Upper lobe of right lung (tissue), 1 donor: Measurements from ENCODE around the gene CXorf38. TPM values are rescaled to one million over a fixed set of nuclear protein-coding genes. Genes with fewer than 3 reads are reported as not detected.

ENCODE experiments used
- ATAC-seq: fragments of 200-7000 bp; cut with Tn5 transposase; one replicate; pipeline ENCODE4 v1.9.1; 2020; ENCODE audit warnings: mild to moderate bottlenecking, moderate library complexity
- DNase-seq: peaks from one replicate; pipeline ENCODE4 v3.0.0-alpha.2; 2020
- H3K27ac ChIP-seq: fragments of 200-600 bp; one replicate; pipeline ENCODE4 v1.8.0; 2022
- H3K27me3 ChIP-seq: fragments of 200-600 bp; one replicate; pipeline ENCODE4 v1.8.0; 2022; ENCODE audit warnings: mild to moderate bottlenecking
- H3K36me3 ChIP-seq: fragments of 200-600 bp; one replicate; pipeline ENCODE4 v1.8.0; 2022
- H3K4me1 ChIP-seq: fragments of 200-600 bp; one replicate; pipeline ENCODE4 v1.8.0; 2022
- H3K4me3 ChIP-seq: fragments of 200-600 bp; one replicate; pipeline ENCODE4 v1.8.0; 2022; ENCODE audit warnings: mild to moderate bottlenecking
- H3K9me3 ChIP-seq: fragments of 200-600 bp; one replicate; pipeline ENCODE4 v1.8.0; 2022
- CTCF ChIP-seq: fragments of 200-600 bp; IDR thresholded peaks from one replicate; pipeline ENCODE4 v1.8.0; 2022; ENCODE audit warnings: antibody characterized with exemption
- intact Hi-C: fragments of 100-400 bp; cut with DNase I; formaldehyde crosslinking; loops from one replicate; pipeline ENCODE4 v1.11.0; 2022
- total RNA-seq: library from RNA; stranded (reverse); fragmentation: NEBNext Ultra II Directional; extraction: Animal tissue kit (Norgen Biotek cat#: 25700); gene quantifications from one replicate; pipeline ENCODE4 v1.2.1, GENCODE V29; 2021
- donor health status: DM: no; HTN: yes; CAD: no; lungs with severe emphysema.

The CXorf38 gene
- total RNA-seq, 1 donor from 2014 or later, result 14.1 TPM

- Histone ChIP-seq H3K27ac (no peak overlapping the region), H3K9me3 (no peaks in the 10 kb centered on the region), H3K4me3 (no peak overlapping the region), H3K4me1 (no peaks in the 10 kb centered on the region), H3K27me3 (no peaks in the 10 kb centered on the region), H3K36me3 (peaks cover 34% of the 10 kb centered on the region)
- ATAC-seq (no peak), DNase-seq (no peak)
- intact Hi-C loops, result no loop called here
- no peak for TF ChIP-seq CTCF
Observed at GRCh38 chrX:40684092-40684491, 36.7 kb upstream of the CXorf38 start.

GRCh38 chrX:40683245-40683644 is 35.9 kb upstream of the CXorf38 start:
- Histone ChIP-seq H3K4me1 (no peaks in the 10 kb centered on the region), H3K4me3 (no peak overlapping the region), H3K27ac (no peak overlapping the region), H3K9me3 (no peaks in the 10 kb centered on the region), H3K36me3 (peaks cover 32% of the 10 kb centered on the region), H3K27me3 (no peaks in the 10 kb centered on the region)
- ATAC-seq (no peak), DNase-seq (no peak)
- intact Hi-C loops, result no loop called here
- TF ChIP-seq CTCF, result no peak

- H3K9me3 ChIP-seq, result no peaks in the 10 kb centered on the region
- ATAC-seq (no peak), DNase-seq (no peak)
- H3K4me1 ChIP-seq, result no peaks in the 10 kb centered on the region
- H3K36me3 ChIP-seq, result peaks cover 50% of the 10 kb centered on the region
- no peak for TF ChIP-seq CTCF
- no peak overlapping the region for H3K27ac ChIP-seq
- H3K4me3 ChIP-seq, result no peak overlapping the region
- H3K27me3 ChIP-seq, result no peaks in the 10 kb centered on the region
- intact Hi-C loops, result no loop called here
Observed at GRCh38 chrX:40671126-40671525, 23.8 kb upstream of the CXorf38 start.

- TF ChIP-seq CTCF, result peak; percentile 31
- H3K36me3 ChIP-seq, result peaks cover 47% of the 10 kb centered on the region
- intact Hi-C loops, result no loop called here
- no peaks in the 10 kb centered on the region for H3K27me3 ChIP-seq
- H3K9me3 ChIP-seq, result no peaks in the 10 kb centered on the region
- no peak overlapping the region for H3K27ac ChIP-seq
- DNase-seq (no peak), ATAC-seq (peak; percentile 51)
- no peak overlapping the region for H3K4me3 ChIP-seq
- peaks cover 4% of the 10 kb centered on the region for H3K4me1 ChIP-seq
Observed at GRCh38 chrX:40663880-40664630, 16.7 kb upstream of the CXorf38 start.

GRCh38 chrX:40663078-40663740 is 15.8 kb upstream of the CXorf38 start:
- Histone ChIP-seq H3K4me1 (peaks cover 4% of the 10 kb centered on the region), H3K4me3 (no peak overlapping the region), H3K27ac (no peak overlapping the region), H3K27me3 (no peaks in the 10 kb centered on the region), H3K36me3 (peaks cover 52% of the 10 kb centered on the region), H3K9me3 (no peaks in the 10 kb centered on the region)
- no peak for TF ChIP-seq CTCF
- intact Hi-C loops, result no loop called here
- no peak for ATAC-seq
- DNase-seq, result no peak
